Kidney (tissue), 14 donors: ENCODE measurements around the gene MKS1. TPM values are rescaled to one million over a fixed set of nuclear protein-coding genes. Genes with fewer than 3 reads are reported as not detected.

Experiments used
- DNase-seq, 5 donors: peaks; one replicate each; pipeline ENCODE4 v3.0.0-alpha.2; 2013 to 2020
- FAIRE-seq: peaks from 2 replicates; lab custom pipeline; 2012; peaks lifted over from hg19 to GRCh38; lab: Jason Lieb, UNC
- H3K27ac ChIP-seq, 2 donors: one replicate each; pipeline ENCODE4 v1.7.0; 2013; ENCODE audit warnings: low read depth in 2 of 2, low read length in 2 of 2, inconsistent platforms in 1 of 2
- H3K27me3 ChIP-seq: one replicate; pipeline ENCODE4 v1.7.1; 2013; ENCODE audit warnings: low read length, inconsistent platforms; ENCODE audit not compliant: control insufficient read depth, insufficient read depth
- H3K36me3 ChIP-seq, 3 donors: one replicate each; pipeline versions ENCODE4 v1.7.0 to v1.7.1; 2013; ENCODE audit warnings: low read length in 3 of 3, control low read depth in 1 of 3, inconsistent platforms in 1 of 3; ENCODE audit not compliant: insufficient read depth in 3 of 3, control insufficient read depth in 2 of 3
- H3K4me1 ChIP-seq, 3 donors: one replicate each; pipeline versions ENCODE4 v1.7.0 to v1.7.1; 2013; ENCODE audit warnings: low read length in 3 of 3, inconsistent platforms in 1 of 3, low read depth in 1 of 3; ENCODE audit not compliant: control insufficient read depth in 2 of 3, insufficient read depth in 2 of 3
- H3K4me3 ChIP-seq, 3 donors: one replicate each; pipeline versions ENCODE4 v1.7.0 to v1.8.1; 2013; ENCODE audit warnings: low read length in 3 of 3, control low read depth in 1 of 3, inconsistent platforms in 1 of 3
- H3K9ac ChIP-seq, 3 donors: one replicate each; pipeline versions ENCODE4 v1.7.0 to v1.7.1; 2013; ENCODE audit warnings: low read length in 3 of 3, control low read depth in 1 of 3, inconsistent platforms in 1 of 3
- H3K9me3 ChIP-seq, 3 donors: one replicate each; pipeline versions ENCODE4 v1.7.0 to v1.7.1; 2013; ENCODE audit warnings: low read length in 3 of 3, control low read depth in 1 of 3, inconsistent platforms in 1 of 3; ENCODE audit not compliant: control insufficient read depth in 2 of 3, insufficient read depth in 1 of 3
- CTCF ChIP-seq: IDR thresholded peaks from 3 replicates; pipeline ENCODE4 v1.5.1; 2012; ENCODE audit warnings: mild to moderate bottlenecking, moderate library complexity, borderline replicate concordance; ENCODE audit not compliant: insufficient read depth; ENCODE audit errors: extremely low read depth
- intact Hi-C: fragments of 100-400 bp; cut with DNase I; formaldehyde crosslinking; loops from one replicate; pipeline ENCODE4 v1.11.1; 2022
- polyA plus RNA-seq: library from polyadenylated mRNA; stranded (reverse); fragments of 350-450 nt; fragmentation: Illumina TruSeq; extraction: RNeasy Lipid Tissue Mini Kit (QIAGEN cat#74804); gene quantifications from one replicate; pipeline ENCODE4 v1.2.3, GENCODE V29; 2014; ENCODE audit warnings: low read depth, low replicate concordance; ENCODE audit not compliant: insufficient read depth
- total RNA-seq: library from RNA; stranded (reverse); fragmentation: NEBNext Ultra II Directional; extraction: Animal tissue kit (Norgen Biotek cat#: 25700); gene quantifications from one replicate; pipeline ENCODE4 v1.2.1, GENCODE V29; 2021
- donor health status: control.
- donor health status: control.
- donor health status: control.
- donor health status: control.
- donor health status: control.
- donor health status: DM: yes; HTN: yes; CAD: no.
- donor health status: Normal renal cell carcinoma (clear cell type).

The MKS1 gene
- total and polyA plus RNA-seq, 2 donors from 2014 or later: 17.2 to 25.6 TPM

- no peak overlapping the region for H3K27ac ChIP-seq
- intact Hi-C loops: no loop called here
- H3K9ac ChIP-seq: no peak overlapping the region
- peaks cover 0 to 2% (median 0%) of the 10 kb centered on the region in 3 donors for H3K4me1 ChIP-seq
- FAIRE-seq (no peak), DNase-seq (no peak)
- no peak overlapping the region for H3K4me3 ChIP-seq
- TF ChIP-seq CTCF: no peak
- no peaks in the 10 kb centered on the region for H3K36me3 ChIP-seq
- H3K27me3 ChIP-seq: no peaks in the 10 kb centered on the region
- no peaks in the 10 kb centered on the region for H3K9me3 ChIP-seq
These were observed 16.8 kb upstream of the MKS1 start for GRCh38 chr17:58235821-58236220.

GRCh38 chr17:58234512-58234911, 15.5 kb upstream of the MKS1 start:
- FAIRE-seq (no peak), DNase-seq (no peak)
- no peaks in the 10 kb centered on the region for H3K27me3 ChIP-seq
- H3K4me1 ChIP-seq: peaks cover 0 to 2% (median 0%) of the 10 kb centered on the region in 3 donors
- H3K9me3 ChIP-seq: no peaks in the 10 kb centered on the region
- intact Hi-C loops: no loop called here
- no peak overlapping the region for H3K4me3 ChIP-seq
- no peak overlapping the region for H3K9ac ChIP-seq
- no peaks in the 10 kb centered on the region for H3K36me3 ChIP-seq
- TF ChIP-seq CTCF: no peak
- no peak overlapping the region for H3K27ac ChIP-seq

GRCh38 chr17:58233543-58233942, 14.5 kb upstream of the MKS1 start:
- intact Hi-C loops: no loop called here
- no peaks in the 10 kb centered on the region for H3K9me3 ChIP-seq
- no peaks in the 10 kb centered on the region for H3K27me3 ChIP-seq
- no peaks in the 10 kb centered on the region for H3K36me3 ChIP-seq
- no peak overlapping the region for H3K4me3 ChIP-seq
- H3K4me1 ChIP-seq: peaks cover 0 to 2% (median 0%) of the 10 kb centered on the region in 3 donors
- H3K9ac ChIP-seq: no peak overlapping the region
- no peak for DNase-seq
- FAIRE-seq: no peak
- TF ChIP-seq CTCF: no peak
- H3K27ac ChIP-seq: no peak overlapping the region

GRCh38 chr17:58232707-58233156, 13.7 kb upstream of the MKS1 start:
- intact Hi-C loops: no loop called here
- Histone ChIP-seq H3K27ac (no peak overlapping the region), H3K36me3 (no peaks in the 10 kb centered on the region), H3K9ac (no peak overlapping the region), H3K9me3 (no peaks in the 10 kb centered on the region), H3K4me3 (no peak overlapping the region), H3K27me3 (no peaks in the 10 kb centered on the region), H3K4me1 (peaks cover 0 to 2% (median 0%) of the 10 kb centered on the region in 3 donors)
- no peak for FAIRE-seq
- TF ChIP-seq CTCF: no peak
- DNase-seq: no peak
